Adrenal gland (tissue), 12 donors: ENCODE results near the gene CPVL. TPM values are rescaled to one million over a fixed set of nuclear protein-coding genes. Genes with fewer than 3 reads are reported as not detected.
A peak's percentile ranks its signal among the peaks of the same experiment; 100 is the strongest.

Source experiments
- DNase-seq, 7 donors: peaks; one replicate each; pipeline ENCODE4 v3.0.0-alpha.2; 2019 to 2020
- H3K27ac ChIP-seq, 5 donors: fragments of 200-600 bp; sonication (generic) in 4 of 5; 1 replicate in 3 of 5; 2 replicates in 2 of 5; pipeline versions ENCODE4 v1.5.1 to v1.8.0; 2016 to 2020; ENCODE audit warnings: mild to moderate bottlenecking in 1 of 5
- H3K27me3 ChIP-seq: fragments of 200-600 bp; 2 replicates; pipeline ENCODE4 v1.8.0; 2021
- H3K36me3 ChIP-seq, 2 donors: fragments of 200-600 bp; replicated peaks in 1 of 2; 1 replicate in 1 of 2; 2 replicates in 1 of 2; pipeline versions ENCODE4 v1.5.1 to v1.8.0; 2018 to 2022
- H3K4me1 ChIP-seq, 2 donors: fragments of 200-600 bp; replicated peaks in 1 of 2; 1 replicate in 1 of 2; 2 replicates in 1 of 2; pipeline versions ENCODE4 v1.5.1 to v1.8.0; 2018 to 2021
- H3K4me3 ChIP-seq, 4 donors: fragments of 200-600 bp; sonication (generic) in 3 of 4; one replicate each; pipeline ENCODE4 v1.5.1; 2016 to 2018
- H3K9me3 ChIP-seq, 3 donors: fragments of 200-600 bp; sonication (generic) in 1 of 3; replicated peaks in 1 of 3; 1 replicate in 2 of 3; 2 replicates in 1 of 3; pipeline versions ENCODE4 v1.5.1 to v1.8.0; 2016 to 2021
- POLR2A ChIP-seq, 2 donors: fragments of 450-650 bp; IDR thresholded peaks; one replicate each; pipeline ENCODE4 v1.6.1; 2017; ENCODE audit warnings: antibody characterized with exemption in 2 of 2, mild to moderate bottlenecking in 2 of 2, moderate library complexity in 1 of 2
- WGBS, 4 donors: extraction: QIAGEN DNeasy Blood & Tissue Kit in 2 of 4; methylation state at CpG; one replicate each; pipeline versions ENCODE4 v1.1.5 to v1.1.7; 2013 to 2017; 5-methylcytosine and 5-hydroxymethylcytosine counted together
- intact Hi-C, 2 donors: fragments of 100-400 bp; cut with DNase I; formaldehyde crosslinking; loops; one replicate each; pipeline versions ENCODE4 v1.14.1 to v1.15.0; 2022 to 2023
- polyA plus RNA-seq, 3 donors: library from polyadenylated mRNA; stranded (reverse); fragments of 200-250 nt in 2 of 3; fragments of 350-450 nt in 1 of 3; fragmentation: Illumina TruSeq in 1 of 3; extraction: RNeasy Lipid Tissue Mini Kit (QIAGEN cat#74804) in 1 of 3; gene quantifications; one replicate each; pipeline ENCODE4 v1.2.3, GENCODE V29; 2013 to 2014
- total RNA-seq, 9 donors: library from RNA; depleted of rRNA in 4 of 9; stranded (reverse); fragments of >200 nt in 4 of 9; fragments of 120-200 nt in 1 of 9; fragmentation: NEBNext Ultra II Directional in 1 of 9; extraction: Animal tissue kit (Norgen Biotek cat#: 25700) in 1 of 9; gene quantifications; one replicate each; pipeline versions ENCODE4 v1.1.0 to v1.2.4, GENCODE V29; 2013 to 2023
- TF ChIP-seq, protein P1 (sequence below), 6 experiments: fragments of 450-650 bp in 4 of 6; fragments of 200-600 bp in 2 of 6; sonication (generic) in 1 of 6; IDR thresholded peaks; 1 replicate in 5 of 6; 2 replicates in 1 of 6; pipeline versions ENCODE4 v1.5.1 to v1.8.0; 2016 to 2021; ENCODE audit warnings: antibody characterized with exemption in 6 of 6, mild to moderate bottlenecking in 2 of 6, moderate library complexity in 1 of 6
- donor health status: healthy with polysubstance abuse.
- donor health status: Bipolar disorder and iron deficiency.
- donor health status: DM: yes; HTN: yes; CAD: no.
- donor health status: DM: no; HTN: no; CAD: no.
- donor health status: DM: no; HTN: no; CAD: no.
- donor health status: DM: yes; HTN: yes; CAD: no.

CPVL gene
- total and polyA plus RNA-seq, 12 donors = 3.2 to 61.7 (median 32.7) TPM

DNA sequence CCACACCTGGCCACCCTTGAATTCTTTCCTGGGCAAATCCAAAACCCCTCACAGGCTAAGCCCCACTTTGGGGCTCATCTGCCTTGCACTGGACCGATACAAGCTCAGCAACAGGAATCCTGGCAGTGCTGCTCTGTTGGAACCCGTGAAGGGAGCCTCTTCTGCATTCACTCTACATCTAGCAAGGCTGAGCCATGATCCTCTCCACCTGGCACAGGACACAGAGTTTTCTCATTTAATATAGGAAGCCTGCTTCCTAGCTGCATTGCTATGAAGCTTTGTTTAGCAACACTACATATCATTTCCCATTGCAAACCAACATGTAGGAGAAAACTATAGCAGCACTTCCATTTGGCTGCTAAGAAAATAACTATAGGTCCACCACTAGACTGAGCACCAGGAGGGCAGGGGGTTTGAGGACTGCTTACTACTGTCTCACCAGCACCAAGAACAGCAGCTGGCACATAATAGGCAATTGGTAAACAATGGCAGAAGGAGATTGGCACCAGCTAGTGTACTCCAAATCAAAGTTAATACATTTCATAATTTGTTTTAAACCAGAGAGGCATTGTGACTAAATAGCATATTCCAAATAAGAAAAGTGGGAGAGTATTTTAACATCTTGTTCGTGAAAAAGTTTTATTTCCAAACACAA lies 56.1 kb downstream of the CPVL start:
- Histone ChIP-seq H3K27me3 (no peaks in the 10 kb centered on the region), H3K9me3 (no peaks in the 10 kb centered on the region), H3K27ac (no peak overlapping the region), H3K4me1 (peaks cover 5 to 36% of the 10 kb centered on the region in 2 donors), H3K36me3 (no peaks in the 10 kb centered on the region), H3K4me3 (no peak overlapping the region)
- 77 to 83% (median 80%) methylated on average over 3 of the region's 3 CpGs for WGBS, 4 donors
- DNase-seq = no peak
- intact Hi-C loops = no loop called here
- no peak for TF ChIP-seq POLR2A (IDR thresholded peaks at IDR 0.05)

DNA sequence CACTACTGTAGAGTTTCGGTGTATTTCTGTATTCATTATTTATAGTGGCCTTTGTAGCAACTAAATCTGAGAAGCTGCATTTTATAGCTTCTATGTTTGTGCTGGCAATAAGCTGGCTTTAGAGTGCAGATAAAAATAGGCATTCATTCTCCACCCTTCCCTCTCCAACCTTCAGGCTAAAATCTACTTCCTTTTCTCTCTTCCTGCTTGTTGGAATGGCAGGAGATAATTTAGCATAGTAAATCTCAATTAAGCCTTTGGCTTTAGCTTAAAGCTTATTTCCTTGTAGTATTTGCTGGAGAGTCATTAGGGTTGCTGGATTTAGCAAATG lies 58.5 kb downstream of the CPVL start:
- peaks cover 5 to 37% of the 10 kb centered on the region in 2 donors for H3K4me1 ChIP-seq

DNA sequence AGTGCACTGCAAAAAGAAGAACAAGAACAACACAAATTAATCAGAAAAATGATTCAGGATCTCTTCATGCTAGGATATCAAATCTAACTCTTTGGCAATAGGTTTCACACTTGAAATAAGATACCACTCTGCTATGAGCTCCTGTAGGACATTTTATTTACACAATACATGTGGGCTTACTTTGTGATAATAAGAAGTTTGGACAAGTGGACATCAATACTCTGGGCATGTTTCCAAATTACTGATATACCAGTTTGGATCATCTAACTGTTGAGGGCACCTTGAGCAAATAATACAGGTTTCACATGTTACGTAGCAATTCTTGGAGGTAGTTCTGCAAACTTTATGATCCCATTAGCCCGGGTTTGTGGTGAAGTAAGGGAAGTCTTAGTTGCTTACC lies 59.8 kb downstream of the CPVL start:
- intact Hi-C loops = no loop called here
- TF ChIP-seq, protein P1, sequence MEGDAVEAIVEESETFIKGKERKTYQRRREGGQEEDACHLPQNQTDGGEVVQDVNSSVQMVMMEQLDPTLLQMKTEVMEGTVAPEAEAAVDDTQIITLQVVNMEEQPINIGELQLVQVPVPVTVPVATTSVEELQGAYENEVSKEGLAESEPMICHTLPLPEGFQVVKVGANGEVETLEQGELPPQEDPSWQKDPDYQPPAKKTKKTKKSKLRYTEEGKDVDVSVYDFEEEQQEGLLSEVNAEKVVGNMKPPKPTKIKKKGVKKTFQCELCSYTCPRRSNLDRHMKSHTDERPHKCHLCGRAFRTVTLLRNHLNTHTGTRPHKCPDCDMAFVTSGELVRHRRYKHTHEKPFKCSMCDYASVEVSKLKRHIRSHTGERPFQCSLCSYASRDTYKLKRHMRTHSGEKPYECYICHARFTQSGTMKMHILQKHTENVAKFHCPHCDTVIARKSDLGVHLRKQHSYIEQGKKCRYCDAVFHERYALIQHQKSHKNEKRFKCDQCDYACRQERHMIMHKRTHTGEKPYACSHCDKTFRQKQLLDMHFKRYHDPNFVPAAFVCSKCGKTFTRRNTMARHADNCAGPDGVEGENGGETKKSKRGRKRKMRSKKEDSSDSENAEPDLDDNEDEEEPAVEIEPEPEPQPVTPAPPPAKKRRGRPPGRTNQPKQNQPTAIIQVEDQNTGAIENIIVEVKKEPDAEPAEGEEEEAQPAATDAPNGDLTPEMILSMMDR (IDR thresholded peaks at IDR 0.05) = no peak
- TF ChIP-seq POLR2A (IDR thresholded peaks at IDR 0.05) = no peak
- H3K4me1 ChIP-seq = peaks cover 5 to 30% of the 10 kb centered on the region in 2 donors

More for the DNA sequence above, 58.5 kb downstream of the CPVL start:
- peak overlapping the region in 1 of 5 donors; percentile 7 for H3K27ac ChIP-seq
- no peak for DNase-seq
- intact Hi-C loops = no loop called here
- no peaks in the 10 kb centered on the region for H3K27me3 ChIP-seq
- TF ChIP-seq POLR2A (IDR thresholded peaks at IDR 0.05) = no peak
- TF ChIP-seq, protein P1 (IDR thresholded peaks at IDR 0.05) = no peak
- no peak overlapping the region for H3K4me3 ChIP-seq
- no peaks in the 10 kb centered on the region for H3K9me3 ChIP-seq
- H3K36me3 ChIP-seq = no peaks in the 10 kb centered on the region
- WGBS, 4 donors = 35 to 57% (median 49%) methylated on average over 1 of the region's 1 CpG

DNA sequence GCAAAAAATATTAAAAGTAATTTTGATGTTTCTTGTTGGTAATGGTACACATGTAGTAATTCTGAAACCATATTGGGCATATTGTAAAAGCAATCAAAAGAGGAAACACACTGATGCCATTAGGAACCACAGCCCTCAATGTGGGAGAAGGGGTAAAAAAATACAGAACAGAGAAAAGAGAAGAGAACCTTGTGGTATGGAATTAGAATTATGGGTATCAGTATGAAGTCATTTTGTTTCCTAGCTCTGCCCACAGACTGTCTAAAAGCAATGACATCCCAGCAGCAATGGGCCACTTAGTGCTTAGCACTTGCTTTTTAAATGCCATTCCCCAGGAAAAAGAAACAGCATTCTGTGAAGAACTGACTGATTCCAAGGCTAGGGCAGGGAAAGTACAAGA lies 61.5 kb downstream of the CPVL start:
- peaks cover 0 to 21% of the 10 kb centered on the region in 2 donors for H3K4me1 ChIP-seq
- no peaks in the 10 kb centered on the region for H3K36me3 ChIP-seq
- no peak for DNase-seq
- H3K27me3 ChIP-seq = no peaks in the 10 kb centered on the region
- no peak overlapping the region for H3K27ac ChIP-seq
- intact Hi-C loops = no loop called here
- no peaks in the 10 kb centered on the region for H3K9me3 ChIP-seq
- no peak overlapping the region for H3K4me3 ChIP-seq
- TF ChIP-seq, protein P1 (IDR thresholded peaks at IDR 0.05) = no peak
- no peak for TF ChIP-seq POLR2A (IDR thresholded peaks at IDR 0.05)

More for the DNA sequence above, 59.8 kb downstream of the CPVL start:
- Histone ChIP-seq H3K4me3 (no peak overlapping the region), H3K36me3 (no peaks in the 10 kb centered on the region), H3K27me3 (no peaks in the 10 kb centered on the region), H3K27ac (no peak overlapping the region), H3K9me3 (no peaks in the 10 kb centered on the region)
- DNase-seq = no peak
- 69 to 88% (median 76%) methylated on average over 2 of the region's 2 CpGs for WGBS, 4 donors

DNA sequence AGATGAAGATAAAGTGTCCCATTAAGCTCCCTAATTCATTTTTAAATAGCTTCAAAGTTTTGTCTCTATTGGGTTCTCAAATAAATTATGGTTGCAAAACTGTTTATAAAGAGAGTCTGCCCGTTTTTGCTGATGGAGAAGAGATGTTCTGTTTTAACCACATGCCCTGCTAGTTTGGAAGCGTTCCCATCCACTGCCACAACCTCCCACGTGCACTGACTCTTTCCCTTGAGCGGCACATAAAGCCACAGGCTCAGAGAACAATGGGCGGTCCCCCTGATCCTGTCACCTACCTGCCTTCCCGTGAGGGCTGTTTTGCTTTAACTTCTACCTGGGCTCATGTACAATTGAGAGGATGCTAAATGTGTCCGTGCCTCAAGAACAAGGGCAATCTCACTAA lies 65.5 kb downstream of the CPVL start:
- no peak for TF ChIP-seq POLR2A (IDR thresholded peaks at IDR 0.05)
- TF ChIP-seq, protein P1 (IDR thresholded peaks at IDR 0.05) = no peak
- DNase-seq = peak in 2 of 7 donors; percentile 9 to 66
- intact Hi-C loops = no loop called here
- Histone ChIP-seq H3K9me3 (no peaks in the 10 kb centered on the region), H3K4me3 (no peak overlapping the region), H3K36me3 (no peaks in the 10 kb centered on the region), H3K27ac (no peak overlapping the region), H3K27me3 (no peaks in the 10 kb centered on the region), H3K4me1 (peaks cover 0 to 4% of the 10 kb centered on the region in 2 donors)
- 61 to 74% (median 69%) methylated on average over 7 of the region's 7 CpGs for WGBS, 4 donors
